Karpas-422 (cell line): Measurements from ENCODE around the gene CLMP. TPM values are rescaled to one million over a fixed set of nuclear protein-coding genes. Genes with fewer than 3 reads are reported as not detected.

Experiments used
- DNase-seq: peaks from one replicate; pipeline ENCODE4 v3.0.0-alpha.2; 2015
- H2AFZ ChIP-seq: fragments of 200-600 bp; sonication (generic); 2 replicates; pipeline ENCODE4 v1.6.1; 2014; ENCODE audit warnings: antibody characterized with exemption, low read length, mixed read lengths
- H3K27ac ChIP-seq: fragments of 200-600 bp; sonication (generic); 2 replicates; pipeline ENCODE4 v1.5.1; 2014; ENCODE audit warnings: mild to moderate bottlenecking, low read length, moderate library complexity
- H3K27me3 ChIP-seq: fragments of 200-600 bp; sonication (generic); 2 replicates; pipeline ENCODE4 v1.6.1; 2014; ENCODE audit warnings: low read length, mixed read lengths
- H3K36me3 ChIP-seq: fragments of 200-600 bp; sonication (generic); 2 replicates; pipeline ENCODE4 v1.6.1; 2014; ENCODE audit warnings: low read length, mixed read lengths; ENCODE audit not compliant: insufficient read depth
- H3K4me1 ChIP-seq: fragments of 200-600 bp; sonication (generic); 2 replicates; pipeline ENCODE4 v1.6.1; 2014; ENCODE audit warnings: mild to moderate bottlenecking, low read length, mixed read lengths
- H3K4me2 ChIP-seq: fragments of 200-600 bp; sonication (generic); 2 replicates; pipeline ENCODE4 v1.6.1; 2014; ENCODE audit warnings: low read length, low read depth, mild to moderate bottlenecking; ENCODE audit not compliant: poor library complexity, severe bottlenecking
- H3K4me3 ChIP-seq: fragments of 200-600 bp; sonication (generic); 2 replicates; pipeline ENCODE4 v1.5.1; 2014; ENCODE audit warnings: mild to moderate bottlenecking, antibody characterized with exemption, low read length, mixed read lengths
- H3K79me2 ChIP-seq: fragments of 200-600 bp; sonication (generic); 2 replicates; pipeline ENCODE4 v1.6.1; 2014; ENCODE audit warnings: mild to moderate bottlenecking, low read length, mixed read lengths
- H3K9ac ChIP-seq: fragments of 200-600 bp; sonication (generic); 2 replicates; pipeline ENCODE4 v1.6.0; 2014; ENCODE audit warnings: low read length
- H3K9me2 ChIP-seq: fragments of 200-600 bp; sonication (generic), shearing (Covaris generic); replicated peaks from 2 replicates; pipeline ENCODE4 v1.6.0; 2014; ENCODE audit warnings: mild to moderate bottlenecking, low read length, moderate library complexity; ENCODE audit not compliant: insufficient read depth
- H3K9me3 ChIP-seq: fragments of 300-700, 200-600 bp; sonication (generic); 2 replicates; pipeline ENCODE4 v1.6.1; 2014; ENCODE audit warnings: low read length, mixed read lengths
- H4K20me1 ChIP-seq: fragments of 200-600 bp; sonication (generic); 2 replicates; pipeline ENCODE4 v1.6.1; 2014; ENCODE audit warnings: mild to moderate bottlenecking, antibody characterized with exemption, low read length, low read depth; ENCODE audit not compliant: insufficient read depth
- total RNA-seq: library from RNA; depleted of rRNA; stranded (reverse); fragments of >200 nt; shearing (Covaris generic); gene quantifications from 2 replicates; pipeline ENCODE4 v1.2.3, GENCODE V29; 2014; ENCODE audit warnings: low replicate concordance

CLMP gene
- total RNA-seq, 1 experiment from 2014 or later, result not detected

DNA sequence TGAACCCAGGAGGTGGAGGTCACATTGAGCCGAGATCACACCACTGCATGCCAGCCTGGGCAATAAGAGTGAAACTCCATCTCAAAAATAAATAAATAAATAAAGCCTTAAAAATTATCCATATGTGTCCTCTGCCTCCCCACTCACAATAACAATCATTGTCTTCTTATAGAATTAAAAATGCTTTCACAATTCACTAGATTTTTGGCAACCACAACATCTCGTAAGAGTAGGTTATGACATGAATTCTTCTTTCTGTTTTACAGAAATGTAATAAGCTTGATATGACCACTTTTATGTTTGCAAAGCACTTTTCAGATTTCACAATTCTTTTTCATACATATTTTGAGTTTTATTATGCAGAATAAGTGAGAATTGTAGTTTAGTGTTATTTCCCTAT lies 78.6 kb downstream of the CLMP start:
- H3K9ac ChIP-seq, result no peak overlapping the region
- H3K79me2 ChIP-seq, result no peaks in the 10 kb centered on the region
- no peak overlapping the region for H3K4me2 ChIP-seq
- no peak overlapping the region for H3K4me3 ChIP-seq
- H4K20me1 ChIP-seq, result no peaks in the 10 kb centered on the region
- H2AFZ ChIP-seq, result no peak overlapping the region
- H3K9me3 ChIP-seq, result no peaks in the 10 kb centered on the region
- H3K36me3 ChIP-seq, result no peaks in the 10 kb centered on the region
- no peak for DNase-seq
- no peaks in the 10 kb centered on the region for H3K9me2 ChIP-seq
- H3K4me1 ChIP-seq, result no peaks in the 10 kb centered on the region
- no peak overlapping the region for H3K27ac ChIP-seq
- H3K27me3 ChIP-seq, result no peaks in the 10 kb centered on the region

DNA sequence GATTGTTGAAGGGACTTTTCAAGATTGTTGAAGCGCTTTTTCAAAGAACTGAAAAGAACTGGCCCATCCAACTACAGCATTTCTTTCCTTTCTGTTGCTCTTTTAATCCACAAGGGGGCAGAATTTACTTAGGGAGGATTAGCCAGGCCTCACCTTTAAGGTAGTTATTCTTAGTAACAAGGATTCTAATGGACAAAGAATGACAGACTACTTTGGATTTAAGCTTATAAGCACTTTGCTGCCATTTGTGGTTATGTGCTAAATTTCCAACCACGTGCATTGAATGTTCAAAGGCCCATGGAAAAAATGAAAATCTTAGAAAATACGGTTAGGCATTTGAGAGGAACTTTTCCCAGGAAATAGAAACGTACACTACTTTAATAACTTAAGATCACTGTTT lies 83.6 kb downstream of the CLMP start:
- no peaks in the 10 kb centered on the region for H4K20me1 ChIP-seq
- no peak overlapping the region for H3K27ac ChIP-seq
- H3K9ac ChIP-seq, result no peak overlapping the region
- peak; percentile 73 for DNase-seq
- no peaks in the 10 kb centered on the region for H3K27me3 ChIP-seq
- H2AFZ ChIP-seq, result no peak overlapping the region
- no peak overlapping the region for H3K4me3 ChIP-seq
- no peak overlapping the region for H3K4me2 ChIP-seq
- no peaks in the 10 kb centered on the region for H3K4me1 ChIP-seq
- H3K9me2 ChIP-seq, result no peaks in the 10 kb centered on the region
- H3K36me3 ChIP-seq, result no peaks in the 10 kb centered on the region
- H3K9me3 ChIP-seq, result no peaks in the 10 kb centered on the region
- H3K79me2 ChIP-seq, result no peaks in the 10 kb centered on the region

DNA sequence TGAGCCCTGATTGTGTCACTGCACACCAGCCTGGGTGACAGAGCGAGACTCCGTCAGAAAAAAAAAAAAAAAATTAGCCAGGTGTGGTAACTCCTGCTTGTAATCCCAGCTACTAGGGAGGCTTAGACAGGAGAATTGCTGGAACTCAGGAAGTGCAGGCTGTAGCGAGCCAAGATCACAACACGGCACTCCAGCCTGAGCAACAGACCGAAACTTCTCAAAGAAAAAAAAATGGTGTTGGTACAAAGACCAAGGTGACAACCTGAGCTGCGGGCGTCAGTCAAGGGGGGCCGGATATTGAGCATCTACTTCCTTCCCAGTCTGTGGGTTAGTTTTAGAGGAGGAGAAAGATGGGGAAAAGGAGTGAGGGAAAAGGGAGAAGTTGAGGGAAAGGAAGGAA lies 84.7 kb downstream of the CLMP start:
- no peak overlapping the region for H3K4me3 ChIP-seq
- DNase-seq, result no peak
- no peak overlapping the region for H3K4me2 ChIP-seq
- H3K9me3 ChIP-seq, result no peaks in the 10 kb centered on the region
- H3K27me3 ChIP-seq, result no peaks in the 10 kb centered on the region
- no peak overlapping the region for H2AFZ ChIP-seq
- no peaks in the 10 kb centered on the region for H4K20me1 ChIP-seq
- no peaks in the 10 kb centered on the region for H3K79me2 ChIP-seq
- H3K4me1 ChIP-seq, result no peaks in the 10 kb centered on the region
- H3K27ac ChIP-seq, result no peak overlapping the region
- no peak overlapping the region for H3K9ac ChIP-seq
- H3K36me3 ChIP-seq, result no peaks in the 10 kb centered on the region
- no peaks in the 10 kb centered on the region for H3K9me2 ChIP-seq

DNA sequence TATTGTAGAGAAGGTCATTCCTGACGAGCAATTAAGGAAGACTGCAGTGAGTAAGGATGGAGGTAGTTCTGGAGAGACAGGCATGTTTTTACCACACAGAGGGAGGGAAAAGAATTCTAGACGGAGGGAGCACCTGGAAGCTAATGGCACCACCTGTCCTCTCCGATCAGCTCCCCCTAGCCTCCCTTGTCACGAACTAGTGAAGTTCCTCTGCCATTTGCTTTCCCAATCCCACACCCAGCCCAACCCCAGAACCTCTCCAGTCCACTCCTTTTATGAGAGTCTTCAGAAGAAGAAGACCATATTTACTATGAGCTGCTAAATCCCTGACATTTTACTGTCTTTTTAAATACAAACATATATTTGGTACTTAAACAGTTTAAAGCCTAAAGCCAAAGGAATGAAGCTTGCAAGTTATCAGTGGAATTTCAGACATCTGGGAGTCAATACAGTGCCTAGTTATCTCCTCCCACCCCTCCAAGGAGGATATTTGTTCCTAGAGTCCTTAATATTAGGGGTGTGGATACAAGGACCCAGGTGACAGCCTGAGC lies 87.0 kb downstream of the CLMP start:
- no peaks in the 10 kb centered on the region for H3K9me3 ChIP-seq
- H3K9me2 ChIP-seq, result no peaks in the 10 kb centered on the region
- H3K4me1 ChIP-seq, result no peaks in the 10 kb centered on the region
- no peak overlapping the region for H2AFZ ChIP-seq
- DNase-seq, result no peak
- no peak overlapping the region for H3K9ac ChIP-seq
- H3K27me3 ChIP-seq, result no peaks in the 10 kb centered on the region
- no peaks in the 10 kb centered on the region for H3K36me3 ChIP-seq
- H3K79me2 ChIP-seq, result no peaks in the 10 kb centered on the region
- H3K27ac ChIP-seq, result no peak overlapping the region
- no peak overlapping the region for H3K4me3 ChIP-seq
- H4K20me1 ChIP-seq, result no peaks in the 10 kb centered on the region
- H3K4me2 ChIP-seq, result no peak overlapping the region

DNA sequence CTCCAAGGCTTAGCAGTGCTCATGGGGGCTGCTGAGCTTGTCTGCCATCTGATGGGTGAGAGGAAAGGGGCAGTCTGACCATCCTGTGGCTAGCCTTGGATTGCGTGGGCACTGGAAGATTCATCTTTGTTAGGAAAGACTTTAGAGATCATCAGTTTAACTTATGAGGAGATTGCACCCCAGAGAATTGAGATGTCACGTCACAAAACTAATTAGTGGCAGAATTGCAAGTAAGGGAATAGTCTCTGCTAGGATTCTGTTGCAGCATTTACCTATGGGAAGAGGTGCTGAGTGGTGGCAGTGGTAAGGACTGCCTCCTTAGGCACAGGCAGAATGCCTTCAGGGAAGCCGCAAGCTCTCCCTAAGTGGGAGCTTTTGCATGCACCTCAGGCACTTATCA lies 90.4 kb downstream of the CLMP start:
- H3K79me2 ChIP-seq, result no peaks in the 10 kb centered on the region
- no peak overlapping the region for H3K4me3 ChIP-seq

GRCh38 chr11:123103326-123103980 lies 91.6 kb downstream of the CLMP start:
- no peak overlapping the region for H3K4me3 ChIP-seq
- H3K36me3 ChIP-seq, result no peaks in the 10 kb centered on the region
- H2AFZ ChIP-seq, result no peak overlapping the region
- no peaks in the 10 kb centered on the region for H3K79me2 ChIP-seq
- no peak overlapping the region for H3K4me2 ChIP-seq
- H3K4me1 ChIP-seq, result no peaks in the 10 kb centered on the region
- DNase-seq, result peak; percentile 63
- H3K9me3 ChIP-seq, result no peaks in the 10 kb centered on the region
- no peaks in the 10 kb centered on the region for H3K27me3 ChIP-seq
- no peaks in the 10 kb centered on the region for H3K9me2 ChIP-seq
- no peak overlapping the region for H3K9ac ChIP-seq
- no peak overlapping the region for H3K27ac ChIP-seq
- no peaks in the 10 kb centered on the region for H4K20me1 ChIP-seq

More for the DNA sequence above, 90.4 kb downstream of the CLMP start:
- H2AFZ ChIP-seq, result no peak overlapping the region
- no peaks in the 10 kb centered on the region for H4K20me1 ChIP-seq
- H3K9me2 ChIP-seq, result no peaks in the 10 kb centered on the region
- H3K9ac ChIP-seq, result no peak overlapping the region
- no peak overlapping the region for H3K27ac ChIP-seq
- no peaks in the 10 kb centered on the region for H3K4me1 ChIP-seq
- H3K36me3 ChIP-seq, result no peaks in the 10 kb centered on the region
- DNase-seq, result no peak
- H3K27me3 ChIP-seq, result no peaks in the 10 kb centered on the region
- no peak overlapping the region for H3K4me2 ChIP-seq
- no peaks in the 10 kb centered on the region for H3K9me3 ChIP-seq

DNA sequence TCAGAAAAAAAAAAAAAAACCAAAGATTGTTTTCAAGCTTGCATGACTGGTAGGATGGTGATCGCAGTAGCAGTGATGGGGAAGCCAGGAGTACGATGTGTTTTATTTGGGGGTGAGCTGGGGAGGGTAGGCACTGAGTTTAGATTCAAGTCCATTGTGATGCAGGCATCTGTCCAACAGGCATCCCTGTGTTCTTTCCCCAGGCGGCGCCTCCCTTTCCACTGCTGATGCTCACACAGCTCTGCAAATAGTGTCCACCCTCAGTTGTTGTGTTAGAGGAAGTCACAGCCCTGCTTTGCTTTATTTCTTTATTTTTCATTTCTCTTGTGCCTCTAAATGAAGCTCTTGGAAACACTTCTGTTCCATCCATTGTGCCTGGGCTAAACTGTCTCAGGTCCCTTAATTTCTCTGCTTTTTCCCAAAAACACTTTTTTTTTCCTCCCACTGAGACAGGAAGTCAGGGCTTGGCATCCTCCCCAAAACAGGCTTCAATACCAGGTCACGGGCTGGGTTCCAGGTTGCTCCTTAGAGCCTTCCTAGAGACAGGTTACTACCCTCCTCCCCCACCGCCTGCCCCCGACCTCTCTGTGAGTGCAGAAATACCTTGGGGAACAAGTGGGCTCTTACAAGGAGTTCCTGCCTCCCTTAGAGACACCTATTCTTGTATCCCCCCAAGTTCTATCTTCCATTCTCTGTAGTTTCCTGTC lies 94.5 kb downstream of the CLMP start:
- Histone ChIP-seq H3K4me3 (no peak overlapping the region), H4K20me1 (no peaks in the 10 kb centered on the region), H3K4me1 (no peaks in the 10 kb centered on the region), H2AFZ (no peak overlapping the region), H3K4me2 (no peak overlapping the region), H3K79me2 (no peaks in the 10 kb centered on the region), H3K36me3 (no peaks in the 10 kb centered on the region), H3K9me2 (no peaks in the 10 kb centered on the region), H3K9ac (no peak overlapping the region), H3K9me3 (no peaks in the 10 kb centered on the region), H3K27ac (no peak overlapping the region), H3K27me3 (no peaks in the 10 kb centered on the region)
- DNase-seq, result no peak

DNA sequence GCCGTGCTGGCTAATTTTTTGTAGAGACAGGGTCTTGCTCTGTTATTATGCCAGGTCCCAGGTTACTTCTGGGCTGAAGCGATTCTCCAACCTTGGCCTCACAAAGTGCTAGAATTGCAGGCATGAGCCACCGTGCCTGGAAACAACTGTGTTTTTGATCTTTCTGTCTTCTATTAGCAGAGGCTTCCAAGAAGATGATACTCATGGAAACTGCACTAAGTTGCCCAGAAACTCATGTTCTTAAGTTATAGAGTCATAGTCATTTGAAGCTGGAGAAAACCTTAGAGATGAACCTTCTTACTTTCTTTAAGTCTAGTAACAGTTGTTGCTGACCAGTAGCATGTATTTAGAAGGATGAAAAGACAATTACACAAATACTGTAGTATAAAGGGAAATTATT lies 96.1 kb downstream of the CLMP start:
- Histone ChIP-seq H3K27ac (no peak overlapping the region), H4K20me1 (no peaks in the 10 kb centered on the region), H3K4me1 (no peaks in the 10 kb centered on the region), H3K4me2 (no peak overlapping the region), H3K79me2 (no peaks in the 10 kb centered on the region), H3K9me3 (no peaks in the 10 kb centered on the region), H3K27me3 (no peaks in the 10 kb centered on the region), H3K4me3 (no peak overlapping the region), H2AFZ (no peak overlapping the region), H3K9ac (no peak overlapping the region), H3K9me2 (no peaks in the 10 kb centered on the region), H3K36me3 (no peaks in the 10 kb centered on the region)
- no peak for DNase-seq
